Measurements from ENCODE around the gene POU4F2.
"Not testable (repeated sequence)": the region's sequence is repeated elsewhere in the genome, so short reads cannot be mapped to it uniquely, and the experiment has no call there.

POU4F2 gene

GRCh38 chr4:146661367-146661766 lies 22.7 kb downstream of the POU4F2 start:
- DNase-seq, result peak; percentile 39

- DNase-seq, result not testable (repeated sequence)
Observed at GRCh38 chr4:146663968-146664311, 25.2 kb downstream of the POU4F2 start.

- DNase-seq, result no peak
Observed at GRCh38 chr4:146674829-146675570, 36.3 kb downstream of the POU4F2 start.
